K562 (cell line): Measurements from ENCODE around the gene PSMA1. TPM values are rescaled to one million over a fixed set of nuclear protein-coding genes. Genes with fewer than 3 reads are reported as not detected.

Experiments
- ATAC-seq: fragments of 200-7000 bp; cut with Tn5 transposase; 3 replicates; pipeline ENCODE4 v1.9.1; 2020; ENCODE audit warnings: moderate library complexity
- BruUV-seq: library from RNA; stranded (reverse); fragments of 400-500 nt; replicated peaks from 2 replicates; lab custom pipeline; 2021; lab: Mats Ljungman, UMichigan
- CTCF ChIA-PET: fragments of 300-600 bp; formaldehyde crosslinking; extraction: SDS; loops from one replicate; lab custom pipeline; 2021; ENCODE audit warnings: low intra/inter-chr PET ratio; lab: Yijun Ruan, JAX
- POLR2A ChIA-PET: fragments of 300-600, 350-650 bp; sonication (Branson Sonifier 250); formaldehyde crosslinking; extraction: SDS; loops from one replicate; lab custom pipeline; 2021; ENCODE audit warnings: antibody characterized with exemption, inconsistent platforms; lab: Yijun Ruan, JAX
- DNase-seq, 4 experiments: peaks; one replicate each; pipeline versions ENCODE4 v3.0.0 to v3.0.0-alpha.2; 2011 to 2018; ENCODE audit warnings: low spot score in 3 of 4, mixed read lengths in 3 of 4; ENCODE audit errors: extremely low read depth in 1 of 4
- FAIRE-seq: peaks from 2 replicates; lab custom pipeline; 2011; peaks lifted over from hg19 to GRCh38; lab: Jason Lieb, UNC
- H2AFZ ChIP-seq: 2 replicates; pipeline ENCODE4 v1.6.0; 2011; ENCODE audit warnings: low read depth, low read length, control low read depth, inconsistent platforms
- H3K27ac ChIP-seq: fragments of 200-600 bp; 3 replicates; pipeline ENCODE4 v1.8.0; 2011; ENCODE audit warnings: low read depth, mild to moderate bottlenecking, control low read depth, inconsistent platforms, low read length, moderate library complexity, mixed read lengths; ENCODE audit errors: extremely low read depth
- H3K27me3 ChIP-seq, 2 experiments: fragments of 300-600 bp in 1 of 2; 2 replicates in 1 of 2; 3 replicates in 1 of 2; pipeline versions ENCODE4 v1.6.0 to v1.8.0; 2011; ENCODE audit warnings: inconsistent platforms in 2 of 2, low read length in 2 of 2, mild to moderate bottlenecking in 1 of 2, mixed read lengths in 1 of 2, moderate library complexity in 1 of 2; ENCODE audit not compliant: control insufficient read depth in 2 of 2, insufficient read depth in 2 of 2
- H3K36me3 ChIP-seq: fragments of 300-600 bp; 3 replicates; pipeline ENCODE4 v1.8.0; 2011; ENCODE audit warnings: mild to moderate bottlenecking, low read length, inconsistent platforms; ENCODE audit not compliant: control insufficient read depth, insufficient read depth
- H3K4me1 ChIP-seq, 2 experiments: fragments of 200-600 bp in 1 of 2; replicated peaks in 1 of 2; 2 replicates in 1 of 2; 3 replicates in 1 of 2; pipeline versions ENCODE4 v1.5.1 to v1.8.0; 2011; ENCODE audit warnings: inconsistent platforms in 2 of 2, low read length in 2 of 2, mild to moderate bottlenecking in 1 of 2, mixed read lengths in 1 of 2, moderate library complexity in 1 of 2; ENCODE audit not compliant: control insufficient read depth in 2 of 2, insufficient read depth in 2 of 2
- H3K4me2 ChIP-seq: 2 replicates; pipeline ENCODE4 v1.6.1; 2011; ENCODE audit warnings: low read length, control low read depth, inconsistent platforms, mixed read lengths; ENCODE audit not compliant: insufficient read depth
- H3K4me3 ChIP-seq: fragments of 200-600 bp; sonication (generic), shearing (Covaris generic); 2 replicates; pipeline ENCODE4 v1.5.1; 2016; ENCODE audit warnings: control low read depth, inconsistent platforms
- H3K79me2 ChIP-seq: fragments of 200-600 bp; 3 replicates; pipeline ENCODE4 v1.8.0; 2011; ENCODE audit warnings: low read length, inconsistent platforms; ENCODE audit not compliant: control insufficient read depth, insufficient read depth
- H3K9ac ChIP-seq, 2 experiments: 2 replicates each; pipeline versions ENCODE4 v1.6.0 to v1.6.1; 2011; ENCODE audit warnings: low read depth in 2 of 2, low read length in 2 of 2, control low read depth in 1 of 2, inconsistent platforms in 1 of 2, mild to moderate bottlenecking in 1 of 2, mixed read lengths in 1 of 2; ENCODE audit not compliant: insufficient read depth in 1 of 2
- H3K9me1 ChIP-seq: one replicate; pipeline ENCODE4 v1.6.0; 2011; ENCODE audit warnings: inconsistent platforms, mild to moderate bottlenecking, low read length, moderate library complexity; ENCODE audit not compliant: control insufficient read depth, insufficient read depth
- H3K9me3 ChIP-seq: replicated peaks from 2 replicates; pipeline ENCODE4 v1.5.1; 2011; ENCODE audit warnings: low read depth, low read length, inconsistent platforms; ENCODE audit not compliant: control insufficient read depth, insufficient read depth
- H4K20me1 ChIP-seq: replicated peaks from 2 replicates; pipeline ENCODE4 v1.6.1; 2011; ENCODE audit warnings: low read length, inconsistent platforms, mixed read lengths; ENCODE audit not compliant: control insufficient read depth, insufficient read depth
- ATF7 ChIP-seq: fragments of 450-650 bp; IDR thresholded peaks from 2 replicates; pipeline ENCODE4 v1.7.1; 2014; ENCODE audit warnings: mild to moderate bottlenecking, moderate library complexity
- CBFA2T3 ChIP-seq: fragments of 450-650 bp; IDR thresholded peaks from 2 replicates; pipeline ENCODE4 v1.6.1; 2017
- FIP1L1 ChIP-seq: fragments of 200-400 bp; formaldehyde crosslinking; IDR thresholded peaks from 2 replicates; pipeline ENCODE4 v1.6.1; 2018; ENCODE audit warnings: mild to moderate bottlenecking, low read depth, low read length; ENCODE audit not compliant: poor library complexity, severe bottlenecking
- GATAD2B ChIP-seq: fragments of 450-650 bp; IDR thresholded peaks from 2 replicates; pipeline ENCODE4 v1.6.1; 2017; ENCODE audit warnings: mild to moderate bottlenecking, borderline replicate concordance
- KLF6 ChIP-seq: fragments of 250-450 bp; sonication (Bioruptor Pico); IDR thresholded peaks from 2 replicates; pipeline ENCODE4 v1.4.0; 2020; ENCODE audit warnings: mild to moderate bottlenecking, moderate library complexity, borderline replicate concordance
- TSC22D4 ChIP-seq: fragments of 450-650 bp; IDR thresholded peaks from 2 replicates; pipeline ENCODE4 v1.6.1; 2016; ENCODE audit warnings: missing genetic modification characterization, missing biosample characterization, control low read depth
- ZNF384 ChIP-seq: IDR thresholded peaks from 2 replicates; pipeline ENCODE4 v1.6.1; 2012; ENCODE audit warnings: low read depth, low read length, improper control_type of control experiment
- WGBS: fragments of 100-300 bp; shearing (Covaris generic); methylation state at CpG from one replicate; pipeline ENCODE4 v1.1.6; 2016; ENCODE audit warnings: low coverage, mixed read lengths; ENCODE audit not compliant: insufficient coverage; ENCODE audit errors: missing lambda C conversion rate; 5-methylcytosine and 5-hydroxymethylcytosine counted together
- in situ Hi-C: fragments of 300-500 bp; cut with MboI; formaldehyde crosslinking; loops from 4 replicates; pipeline ENCODE4 v1.15.0; 2018; ENCODE audit warnings: inconsistent platforms, mixed read lengths
- intact Hi-C: fragments of 100-400 bp; cut with micrococcal nuclease; formaldehyde crosslinking; loops from 2 replicates; pipeline ENCODE4 v1.14.2; 2022
- polyA plus RNA-seq, 8 experiments: library from polyadenylated mRNA; depleted of rRNA in 4 of 8; stranded (reverse) in 5 of 8; unstranded in 3 of 8; fragments of >200 nt; fragmentation: Nextera tagmentation in 2 of 8; fragmentation: Illumina TruSeq in 1 of 8; extraction: Ambion mirVana in 2 of 8; extraction: Trizol in 1 of 8; gene quantifications; 2 replicates each; pipeline versions ENCODE4 v1.2.1 to v1.2.3, GENCODE V29; 2011 to 2014; ENCODE audit warnings: inconsistent platforms in 1 of 8, missing spikeins in 1 of 8
- total RNA-seq, 7 experiments: library from RNA; depleted of rRNA in 6 of 7; stranded (reverse); fragments of >200 nt in 6 of 7; fragmentation: Illumina TruSeq in 2 of 7; extraction: Trizol in 2 of 7; gene quantifications; 2 replicates each; pipeline versions ENCODE4 v1.2.1 to v1.2.3, GENCODE V29; 2011 to 2021; ENCODE audit warnings: low replicate concordance in 1 of 7
- TF ChIP-seq, protein P1 (sequence below): fragments of 250-450 bp; sonication (Bioruptor Pico); IDR thresholded peaks from 2 replicates; pipeline ENCODE4 v1.8.0; 2022; ENCODE audit warnings: inconsistent platforms, mild to moderate bottlenecking, moderate library complexity, borderline replicate concordance

The PSMA1 gene
- total and polyA plus RNA-seq, 9 of the 15 experiments (the other 6 are each of a cell fraction or from before 2014, with no cell fraction given), result 283 to 1,007 (median 424) TPM

GRCh38 chr11:14519597-14519916 is 629 bp downstream of the PSMA1 start (continued):
- TF ChIP-seq KLF6 (CRISPR knock-in tag), result 0 out of 2 replicates have a peak, but pooled peaks have one; percentile 6
- TF ChIP-seq CBFA2T3, result 0 out of 2 replicates have a peak, but pooled peaks have one; percentile 3
- TF ChIP-seq, all 486 proteins: peak for 9

GRCh38 chr11:14518820-14519219 is 1.4 kb downstream of the PSMA1 start:
- peaks cover 56% of the 10 kb centered on the region for H3K36me3 ChIP-seq
- intact Hi-C loops (no loop called here), in situ Hi-C loops (no loop called here)
- no peak overlapping the region for H2AFZ ChIP-seq
- no peaks in the 10 kb centered on the region for H3K27me3 ChIP-seq
- BruUV-seq, result no TSS peak
- DNase-seq (no peak), FAIRE-seq (no peak), ATAC-seq (no peak)
- POLR2A ChIA-PET, result interaction anchor here (1.7 to 2.2 kb wide), 2 partner anchors 13 to 18 kb away, joined by 4 to 10 read pairs; partner anchors contain the start of gene COPB1
- TF ChIP-seq, protein P1, sequence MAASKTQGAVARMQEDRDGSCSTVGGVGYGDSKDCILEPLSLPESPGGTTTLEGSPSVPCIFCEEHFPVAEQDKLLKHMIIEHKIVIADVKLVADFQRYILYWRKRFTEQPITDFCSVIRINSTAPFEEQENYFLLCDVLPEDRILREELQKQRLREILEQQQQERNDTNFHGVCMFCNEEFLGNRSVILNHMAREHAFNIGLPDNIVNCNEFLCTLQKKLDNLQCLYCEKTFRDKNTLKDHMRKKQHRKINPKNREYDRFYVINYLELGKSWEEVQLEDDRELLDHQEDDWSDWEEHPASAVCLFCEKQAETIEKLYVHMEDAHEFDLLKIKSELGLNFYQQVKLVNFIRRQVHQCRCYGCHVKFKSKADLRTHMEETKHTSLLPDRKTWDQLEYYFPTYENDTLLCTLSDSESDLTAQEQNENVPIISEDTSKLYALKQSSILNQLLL (CRISPR knock-in tag), result no peak
- TF ChIP-seq FIP1L1, result no peak
- no peak for TF ChIP-seq ZNF384
- no peak for TF ChIP-seq GATAD2B
- no peak for TF ChIP-seq TSC22D4
- TF ChIP-seq ATF7, result peak; percentile 14; the same call in 1 of the 2 replicates
- peak overlapping the region; percentile 99 for H3K27ac ChIP-seq
- H3K9me3 ChIP-seq, result no peaks in the 10 kb centered on the region
- no peaks in the 10 kb centered on the region for H3K9me1 ChIP-seq
- peaks cover 6 to 8% of the 10 kb centered on the region in 2 experiments; a peak in 3 of 5 replicates for H3K4me1 ChIP-seq
- H3K79me2 ChIP-seq, result peaks cover 57% of the 10 kb centered on the region
- CTCF ChIA-PET, result no interaction called here
- 0 out of 2 replicates have a peak, but pooled peaks cover 4% of the 10 kb centered on the region for H4K20me1 ChIP-seq
- WGBS, result 2% methylated on average over 3 of the region's 3 CpGs
- H3K9ac ChIP-seq, result peak overlapping the region in 1 of 2 experiments; percentile 97; a peak in 3 of 4 replicates
- H3K4me2 ChIP-seq, result peak overlapping the region; percentile 99
- H3K4me3 ChIP-seq, result peak overlapping the region; percentile 92
